GDM1 (cell line): Measurements from ENCODE around the gene ZNF318.
"Not testable (repeated sequence)": the region's sequence is repeated elsewhere in the genome, so short reads cannot be mapped to it uniquely, and the experiment has no call there.

Experiments used
- DNase-seq: peaks from one replicate; lab custom pipeline; 2025; lab: John Stamatoyannopoulos, UW

Gene ZNF318

GRCh38 chr6:43335469-43335868 is 34.0 kb downstream of the ZNF318 start:
- no peak for DNase-seq

GRCh38 chr6:43334466-43335095 is 34.9 kb downstream of the ZNF318 start:
- DNase-seq: peak; percentile 2

DNA sequence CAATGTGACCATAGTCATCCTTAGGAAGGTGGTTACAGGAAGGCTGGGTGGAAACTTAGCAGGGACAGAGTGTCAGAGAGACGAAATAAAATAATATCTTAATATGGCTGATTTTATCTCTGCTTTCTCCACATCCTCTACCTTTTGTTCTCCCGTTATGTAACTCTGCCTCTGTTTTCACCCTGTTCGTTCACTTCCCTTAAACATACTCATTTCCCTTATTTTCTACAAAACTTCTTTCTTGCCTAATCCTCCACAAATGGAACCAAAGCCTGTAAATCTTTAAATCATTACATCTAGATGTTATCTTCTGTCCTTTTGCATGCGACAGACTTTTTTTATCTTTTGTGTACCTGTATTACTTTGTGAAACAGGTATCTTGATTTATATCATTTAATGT is 37.6 kb downstream of the ZNF318 start:
- no peak for DNase-seq

DNA sequence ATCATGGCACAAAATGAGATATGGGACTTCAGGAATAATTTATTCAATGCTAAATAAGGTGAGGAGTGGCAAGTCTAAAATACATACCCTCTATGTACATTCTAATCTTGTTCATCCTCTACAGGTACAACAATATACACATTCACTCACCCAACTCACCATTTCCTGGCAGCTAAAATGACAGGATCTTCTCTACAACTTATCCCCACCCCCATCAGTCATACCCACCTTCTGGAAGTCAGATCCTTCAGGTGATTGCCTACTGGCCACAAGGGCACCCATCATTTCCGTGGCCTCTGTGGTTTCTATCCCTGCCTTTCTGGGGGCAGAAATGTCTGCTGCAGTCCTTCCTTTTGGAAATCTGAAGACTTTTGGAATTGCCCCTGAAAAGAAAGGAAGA is 38.0 kb downstream of the ZNF318 start:
- no peak for DNase-seq

DNA sequence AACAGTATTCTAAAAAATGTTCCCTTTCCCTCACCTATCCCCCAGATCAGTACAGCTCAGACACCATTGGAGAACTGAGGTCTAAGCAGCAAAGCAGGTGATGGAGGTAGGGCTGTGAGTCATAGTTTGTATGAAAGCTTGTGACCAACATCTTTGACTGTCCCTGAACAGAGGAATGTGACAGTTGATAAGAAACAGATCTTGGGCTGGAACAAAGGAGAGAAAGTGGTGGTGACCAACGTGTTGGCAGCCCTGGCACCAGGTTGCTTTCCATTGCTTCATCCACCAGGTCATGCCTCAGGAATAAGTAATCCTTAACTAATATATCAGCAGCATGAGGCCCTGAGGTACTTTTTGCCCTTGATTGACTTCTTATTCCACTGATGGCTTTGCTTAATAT is 40.9 kb downstream of the ZNF318 start:
- no peak for DNase-seq

- no peak for DNase-seq
Measured at GRCh38 chr6:43325876-43326275, 43.6 kb downstream of the ZNF318 start.

DNA sequence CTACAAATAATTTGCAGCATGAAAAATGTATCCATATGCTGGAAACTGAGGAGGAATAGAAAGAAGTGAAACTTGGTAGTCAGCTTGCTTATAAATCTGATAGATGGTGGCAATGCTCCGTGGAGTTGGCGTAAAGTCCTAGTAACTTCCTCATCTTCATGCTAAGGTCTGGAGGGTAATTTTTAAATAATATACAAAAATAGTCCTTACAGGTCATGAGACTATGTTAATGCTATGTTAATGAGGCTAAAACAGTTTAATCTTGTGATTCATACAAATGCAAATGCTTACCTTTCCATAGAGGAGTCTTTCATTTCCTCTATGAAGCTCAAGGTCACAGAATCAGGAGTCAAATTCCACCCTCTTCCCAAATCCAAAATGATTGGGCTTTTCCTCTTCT is 51.4 kb downstream of the ZNF318 start:
- no peak for DNase-seq

DNA sequence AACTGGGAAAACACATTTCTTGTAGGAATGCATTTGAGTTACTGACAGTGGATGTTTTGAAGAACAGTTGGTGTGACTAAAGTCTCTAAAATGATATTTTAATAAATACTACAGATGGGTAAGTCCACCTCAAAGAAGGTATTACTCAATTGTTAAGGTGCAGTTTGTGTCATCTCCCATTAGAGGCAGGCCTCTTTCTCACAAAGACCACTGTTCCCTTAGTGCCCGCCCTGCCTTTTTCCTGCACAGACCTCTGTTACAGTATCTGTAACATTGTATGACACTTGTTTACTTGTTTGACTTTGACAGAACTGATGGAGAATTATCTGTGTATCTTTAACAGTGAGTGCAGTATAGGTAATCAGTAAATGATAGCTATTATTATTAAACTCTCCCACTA is 55.6 kb downstream of the ZNF318 start:
- no peak for DNase-seq

- no peak for DNase-seq
Measured at GRCh38 chr6:43311666-43312065, 57.8 kb downstream of the ZNF318 start.

GRCh38 chr6:43310624-43311023 is 58.8 kb downstream of the ZNF318 start:
- peak; percentile 38 for DNase-seq

GRCh38 chr6:43310134-43310533 is 59.3 kb downstream of the ZNF318 start:
- no peak for DNase-seq

DNA sequence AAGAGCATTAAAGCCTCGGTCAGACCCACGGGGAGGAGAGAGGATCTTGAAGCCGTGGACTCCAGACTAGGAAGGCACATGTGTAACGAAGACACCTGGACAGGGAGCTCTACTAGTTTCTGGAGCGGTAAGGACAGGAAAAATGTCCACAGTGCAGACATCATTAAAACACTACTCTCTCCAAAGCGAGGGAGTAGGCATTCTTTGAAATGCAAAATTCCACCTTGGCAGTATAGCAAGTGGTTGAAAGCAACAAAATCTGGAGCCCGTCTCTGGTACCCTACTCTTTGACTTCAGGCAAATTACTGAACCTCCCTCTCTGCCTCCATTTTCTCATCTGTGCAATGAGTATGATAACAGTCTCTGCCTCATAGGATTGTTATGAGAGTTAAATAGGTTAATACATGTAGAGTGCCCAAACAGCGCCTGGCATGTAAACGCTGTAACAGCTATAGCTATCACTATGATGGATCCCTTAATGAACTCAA is 60.4 kb downstream of the ZNF318 start:
- no peak for DNase-seq

DNA sequence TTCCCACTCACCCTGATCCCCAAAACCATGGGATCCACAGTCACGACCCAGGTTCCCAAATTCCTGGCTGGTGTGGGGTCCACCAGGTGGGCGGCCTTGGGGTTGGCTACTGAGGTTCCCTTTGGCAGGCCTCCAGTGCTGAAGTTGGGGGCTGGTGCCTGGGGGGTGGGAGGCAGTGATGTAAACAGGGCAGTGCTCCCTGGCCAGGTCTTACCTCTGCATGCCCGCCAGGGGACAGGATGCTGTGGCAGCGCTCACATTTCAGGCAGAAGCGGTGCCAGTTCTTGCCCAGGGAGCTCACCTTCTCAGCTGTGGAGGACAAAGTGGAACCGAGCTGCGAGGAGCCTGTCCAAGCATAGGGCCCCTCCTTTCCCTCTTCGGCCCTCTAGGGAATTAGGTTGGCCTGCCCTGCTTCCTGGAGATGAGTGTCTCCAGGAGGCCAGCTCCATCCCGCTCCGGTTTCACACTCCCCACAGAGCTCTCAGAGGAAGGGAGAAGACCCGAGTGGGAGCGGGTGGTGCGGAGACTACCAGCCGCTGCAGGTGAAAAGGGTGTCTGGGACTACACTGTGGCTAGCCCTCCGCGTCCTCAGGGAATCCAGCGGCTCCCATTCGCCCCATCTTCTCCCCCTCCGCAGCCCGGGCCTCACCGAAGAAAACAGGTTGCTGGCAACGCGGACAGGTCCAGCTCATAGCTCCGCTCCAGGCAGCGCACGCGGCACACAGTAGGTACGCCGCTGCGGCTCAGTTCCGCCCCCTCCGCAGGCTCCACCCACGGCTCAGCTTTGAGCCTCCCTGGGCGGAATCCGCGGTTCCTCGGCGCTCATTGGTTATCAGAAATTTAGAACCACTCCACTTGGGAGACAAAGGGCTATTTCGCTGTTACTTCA is 61.1 kb downstream of the ZNF318 start, which contains the start of gene CRIP3:
Gene CRIP3 (minus strand): TSS at position 726 of the 889 bp plus-strand sequence. CDS start 34 bp downstream, at position 692.
- DNase-seq: no peak

DNA sequence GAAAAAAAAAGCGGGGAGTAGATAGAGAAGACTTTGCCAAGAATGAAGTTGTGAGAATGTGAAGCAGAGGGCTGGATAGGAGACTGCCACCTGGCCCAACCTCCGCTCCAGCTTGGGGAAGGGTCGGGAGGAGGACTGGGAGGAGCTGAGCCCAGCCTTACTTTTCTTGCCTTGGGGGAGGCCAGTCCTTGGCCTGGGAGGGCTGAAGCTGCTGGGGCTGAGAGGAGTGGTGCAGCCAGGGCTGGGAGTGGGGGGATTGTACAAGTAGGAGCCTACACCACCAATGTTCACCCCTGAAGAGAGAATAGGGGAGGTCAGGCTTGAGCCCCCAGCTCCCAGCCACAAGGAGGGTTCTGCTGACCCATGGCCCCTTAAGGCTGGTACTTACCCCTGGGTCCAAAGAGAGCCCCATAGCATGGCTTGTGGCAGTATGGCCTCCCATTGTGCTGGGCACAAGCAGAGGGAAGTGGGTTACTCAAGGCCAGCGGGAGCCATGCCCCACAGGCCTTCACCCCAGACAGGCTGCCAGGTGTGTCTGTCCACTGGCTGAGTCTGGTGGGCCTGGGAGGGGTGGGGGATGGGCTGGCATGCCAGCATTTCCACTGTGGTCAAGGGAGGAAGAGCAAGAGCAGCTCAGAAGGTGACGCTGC is 61.9 kb downstream of the ZNF318 start:
- DNase-seq: no peak

DNA sequence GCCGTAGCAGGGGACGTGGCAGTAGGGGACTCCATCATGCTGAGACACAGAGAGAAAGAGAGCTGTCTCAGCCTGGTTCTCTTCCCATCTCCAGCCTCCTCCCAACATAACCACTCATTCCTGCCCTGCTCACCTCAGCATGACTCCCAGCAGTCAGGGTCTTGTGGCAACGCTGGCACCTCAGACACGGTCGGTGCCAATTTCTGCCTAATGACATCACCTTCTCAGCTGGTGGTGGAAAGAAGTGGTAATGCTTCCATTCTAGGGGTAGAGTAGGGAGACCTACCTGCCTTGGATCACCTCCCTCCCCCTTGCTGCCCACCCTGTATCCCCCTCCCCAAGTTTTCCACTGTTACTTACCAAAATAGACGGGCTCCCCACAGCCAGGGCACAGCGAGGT is 63.4 kb downstream of the ZNF318 start:
- DNase-seq: no peak

DNA sequence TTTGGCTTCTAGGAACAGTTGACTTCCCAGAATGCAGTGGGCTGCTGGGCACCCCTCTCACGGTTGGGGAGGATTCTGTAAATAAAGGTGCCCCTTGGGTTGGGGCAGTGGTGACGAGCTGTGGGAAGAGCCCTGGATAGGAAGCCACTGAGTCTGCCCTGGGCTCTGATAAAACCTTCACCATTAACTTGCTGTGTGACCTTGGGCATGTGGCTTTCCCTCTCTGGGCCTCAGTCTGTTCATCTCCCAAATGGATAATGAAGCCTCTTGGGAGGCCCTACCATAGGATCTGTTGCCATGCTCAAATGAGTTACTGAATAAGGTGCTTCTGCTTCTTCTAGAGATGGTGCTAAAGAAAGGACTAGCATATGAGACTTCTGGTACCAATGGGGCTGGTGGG is 64.6 kb downstream of the ZNF318 start:
- DNase-seq: no peak

- no peak for DNase-seq
Measured at GRCh38 chr6:43304361-43304760, 65.1 kb downstream of the ZNF318 start.

DNA sequence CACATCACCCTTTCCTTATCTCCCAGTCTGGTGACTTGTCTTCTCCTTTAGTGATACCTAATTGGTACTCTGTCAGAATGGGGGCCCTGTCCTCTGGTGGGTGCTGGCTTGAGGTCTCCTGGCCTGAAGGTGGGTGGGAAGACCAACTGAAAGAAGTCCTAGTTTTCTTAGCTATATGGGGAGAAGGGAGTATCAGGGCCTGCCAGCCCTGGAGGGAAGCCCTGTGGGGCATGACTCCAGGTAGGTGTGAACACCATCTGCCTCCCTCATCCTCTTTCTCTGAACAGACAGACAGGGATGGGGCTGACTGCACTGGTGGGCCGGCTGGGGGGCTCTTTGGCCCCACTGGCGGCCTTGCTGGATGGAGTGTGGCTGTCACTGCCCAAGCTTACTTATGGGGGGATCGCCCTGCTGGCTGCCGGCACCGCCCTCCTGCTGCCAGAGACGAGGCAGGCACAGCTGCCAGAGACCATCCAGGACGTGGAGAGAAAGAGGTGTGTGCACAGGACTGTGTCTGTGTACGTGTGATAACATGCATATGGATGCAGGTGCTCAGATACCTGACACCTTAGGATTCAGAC is 65.6 kb downstream of the ZNF318 start:
- no peak for DNase-seq

GRCh38 chr6:43303006-43303405 is 66.4 kb downstream of the ZNF318 start:
- not testable (repeated sequence) for DNase-seq

- no peak for DNase-seq
Measured at GRCh38 chr6:43302126-43302525, 67.3 kb downstream of the ZNF318 start.

DNA sequence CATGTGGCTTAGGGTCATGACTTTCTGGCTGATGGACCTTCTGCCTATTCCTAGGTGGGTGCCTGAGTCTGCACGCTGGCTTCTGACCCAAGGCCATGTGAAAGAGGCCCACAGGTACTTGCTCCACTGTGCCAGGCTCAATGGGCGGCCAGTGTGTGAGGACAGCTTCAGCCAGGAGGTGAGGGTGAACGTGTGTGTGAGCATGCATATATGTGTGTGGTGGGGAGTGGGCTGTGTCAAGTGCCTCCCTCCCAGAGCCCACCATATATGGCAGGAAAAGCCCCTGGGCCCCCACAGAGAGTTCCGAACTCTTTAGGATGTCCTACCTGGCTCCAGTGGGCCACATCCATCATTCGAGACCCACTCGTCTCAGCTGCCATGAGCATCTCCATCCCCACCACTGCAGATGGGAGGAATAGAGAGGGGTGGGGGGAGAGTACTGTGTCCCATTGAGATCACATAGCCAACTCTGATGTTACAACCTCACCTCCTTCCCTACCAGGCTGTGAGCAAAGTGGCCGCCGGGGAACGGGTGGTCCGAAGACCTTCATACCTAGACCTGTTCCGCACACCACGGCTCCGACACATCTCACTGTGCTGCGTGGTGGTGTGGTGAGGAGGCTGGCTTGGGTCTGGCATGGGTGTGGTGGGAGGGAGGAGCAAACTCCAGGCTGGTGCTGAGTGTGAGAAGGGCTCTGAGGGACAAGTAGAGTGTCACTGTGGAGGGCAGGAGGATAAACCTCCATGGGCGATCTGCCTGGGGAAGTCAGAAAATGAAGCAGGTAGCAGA is 68.2 kb downstream of the ZNF318 start:
- no peak for DNase-seq
